Measurements from ENCODE around the gene TJP2.

TJP2 gene

DNA sequence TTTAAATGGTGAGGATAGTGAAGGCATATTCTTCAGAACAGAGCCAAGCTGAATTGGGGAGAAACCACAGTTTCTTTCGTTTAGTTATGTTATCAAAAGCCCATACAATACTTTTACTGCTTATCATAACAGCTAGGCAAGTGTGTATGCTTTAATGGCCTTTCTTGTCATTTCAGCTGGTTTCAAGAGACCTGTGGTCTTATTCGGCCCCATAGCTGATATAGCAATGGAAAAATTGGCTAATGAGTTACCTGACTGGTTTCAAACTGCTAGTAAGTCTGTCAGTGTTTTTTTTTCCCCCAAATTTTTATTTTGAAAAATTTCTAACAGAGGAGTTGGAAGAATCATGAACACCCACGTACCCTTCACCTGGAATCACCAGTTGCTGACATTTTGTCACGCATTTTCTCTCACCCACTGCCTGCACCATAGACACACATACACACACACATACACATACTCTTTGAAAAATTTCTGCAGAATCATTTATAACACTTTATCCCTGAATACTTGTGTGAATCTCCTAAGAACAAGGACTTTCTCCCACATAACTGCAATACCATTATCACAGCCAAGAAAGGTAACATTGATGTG, 63.7 kb downstream of the TJP2 start:
- DNase-seq = no peak

DNA sequence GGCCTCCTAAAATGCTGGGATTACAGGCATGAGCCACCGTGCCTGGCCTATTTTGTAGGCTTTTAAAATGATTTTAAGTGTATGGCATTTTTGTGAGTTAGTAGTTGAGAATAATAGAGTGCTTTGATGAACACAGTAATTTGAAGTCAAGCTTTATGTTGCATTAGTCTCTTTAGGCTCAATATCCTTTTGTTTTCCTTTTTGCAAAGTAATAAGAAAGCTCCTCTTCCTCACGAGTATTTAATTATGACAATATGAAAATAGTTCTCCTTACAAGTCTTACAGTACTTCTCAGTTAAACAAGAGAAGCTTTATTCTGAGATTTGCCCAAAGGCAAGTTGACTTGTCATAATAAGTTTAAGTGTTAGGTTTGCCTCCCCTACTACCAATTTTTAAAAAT, 69.0 kb downstream of the TJP2 start:
- DNase-seq = no peak

DNA sequence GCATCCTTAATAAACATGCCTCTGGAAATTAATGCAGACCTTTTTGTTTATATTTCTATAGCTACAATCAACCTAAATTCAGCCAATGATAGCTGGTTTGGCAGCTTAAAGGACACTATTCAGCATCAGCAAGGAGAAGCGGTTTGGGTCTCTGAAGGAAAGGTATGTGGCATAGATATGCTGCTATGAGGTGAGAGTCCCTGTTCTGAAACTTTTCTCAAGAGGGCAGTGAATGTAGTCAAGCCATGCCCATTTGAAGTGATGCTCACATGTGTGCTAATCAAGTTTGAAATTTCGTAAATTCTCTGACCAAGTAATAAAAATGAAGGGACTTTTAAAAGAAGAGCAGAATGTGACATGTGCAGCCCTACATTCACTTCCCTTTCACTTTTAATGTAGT, 72.6 kb downstream of the TJP2 start:
- DNase-seq = no peak

- DNase-seq = no peak
Measured at GRCh38 chr9:69248005-69248404, 73.9 kb downstream of the TJP2 start.

- DNase-seq = no peak
Measured at GRCh38 chr9:69249337-69249736, 75.3 kb downstream of the TJP2 start.

GRCh38 chr9:69250681-69251080, 76.6 kb downstream of the TJP2 start:
- no peak for DNase-seq

GRCh38 chr9:69252436-69252835, 78.4 kb downstream of the TJP2 start:
- DNase-seq = no peak

DNA sequence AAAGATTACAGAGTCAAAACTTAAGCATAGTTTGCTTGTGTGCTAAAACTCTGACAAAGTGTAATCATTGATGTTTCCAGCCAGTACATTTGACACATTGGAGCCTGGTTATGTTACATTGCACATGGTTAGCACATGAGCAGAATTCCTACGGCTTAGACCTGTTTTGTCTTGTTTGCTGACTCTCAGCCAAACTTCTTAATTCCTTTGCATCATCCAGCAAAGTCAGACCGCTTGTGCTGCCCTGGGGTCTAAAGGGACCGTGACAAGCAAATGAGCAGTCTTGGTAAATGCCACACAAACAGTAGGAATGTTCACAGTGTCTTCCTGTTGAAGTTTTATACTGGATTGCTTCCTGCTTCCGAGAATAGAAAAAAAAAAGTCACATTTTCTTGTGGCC, 79.0 kb downstream of the TJP2 start:
- no peak for DNase-seq

DNA sequence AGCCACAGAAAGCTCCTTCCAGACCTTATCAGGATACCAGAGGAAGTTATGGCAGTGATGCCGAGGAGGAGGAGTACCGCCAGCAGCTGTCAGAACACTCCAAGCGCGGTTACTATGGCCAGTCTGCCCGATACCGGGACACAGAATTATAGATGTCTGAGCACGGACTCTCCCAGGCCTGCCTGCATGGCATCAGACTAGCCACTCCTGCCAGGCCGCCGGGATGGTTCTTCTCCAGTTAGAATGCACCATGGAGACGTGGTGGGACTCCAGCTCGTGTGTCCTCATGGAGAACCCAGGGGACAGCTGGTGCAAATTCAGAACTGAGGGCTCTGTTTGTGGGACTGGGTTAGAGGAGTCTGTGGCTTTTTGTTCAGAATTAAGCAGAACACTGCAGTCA, 80.1 kb downstream of the TJP2 start:
- no peak for DNase-seq

- no peak for DNase-seq
Measured at GRCh38 chr9:69255591-69255990, 81.5 kb downstream of the TJP2 start.

DNA sequence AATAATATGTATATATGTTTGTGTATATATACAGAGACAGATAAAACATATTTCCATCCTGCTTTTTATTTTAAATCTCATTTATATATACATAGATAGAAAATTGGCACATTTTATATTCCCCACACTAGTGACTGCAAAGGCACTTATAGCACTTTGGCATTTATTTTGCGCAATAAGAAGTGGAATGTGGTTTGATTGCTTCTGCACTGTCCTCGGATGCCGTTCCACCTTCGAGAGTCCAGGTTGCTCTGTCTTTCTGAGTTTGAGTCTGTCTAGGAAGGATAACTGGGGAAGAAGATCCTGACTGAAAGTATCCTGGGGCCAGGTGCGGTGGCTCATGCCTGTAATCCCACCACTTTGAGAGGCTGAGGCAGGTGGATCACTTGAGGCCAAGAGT, 84.5 kb downstream of the TJP2 start:
- no peak for DNase-seq

DNA sequence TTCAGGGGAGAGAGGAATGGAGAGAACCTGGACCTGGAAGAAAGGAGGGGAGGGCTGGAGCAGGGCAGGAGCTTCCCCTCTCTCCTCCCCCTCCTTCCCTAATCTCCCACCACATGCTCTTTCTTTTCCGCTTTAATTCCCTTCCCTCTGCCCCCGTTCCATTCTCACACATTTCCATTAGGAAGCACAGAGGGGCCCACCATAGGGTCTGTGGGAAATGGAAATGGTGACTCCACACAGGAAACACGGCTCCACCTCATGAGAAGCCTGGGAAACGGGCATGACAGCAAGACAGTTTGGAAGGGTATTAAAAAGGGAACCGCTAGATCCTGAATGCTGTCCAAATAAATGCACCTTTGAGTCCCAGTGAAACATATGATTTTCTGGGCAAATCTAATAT, 86.1 kb downstream of the TJP2 start:
- no peak for DNase-seq

- DNase-seq = no peak
Measured at GRCh38 chr9:69261636-69262035, 87.6 kb downstream of the TJP2 start.

GRCh38 chr9:69264526-69264925, 90.4 kb downstream of the TJP2 start:
- no peak for DNase-seq

DNA sequence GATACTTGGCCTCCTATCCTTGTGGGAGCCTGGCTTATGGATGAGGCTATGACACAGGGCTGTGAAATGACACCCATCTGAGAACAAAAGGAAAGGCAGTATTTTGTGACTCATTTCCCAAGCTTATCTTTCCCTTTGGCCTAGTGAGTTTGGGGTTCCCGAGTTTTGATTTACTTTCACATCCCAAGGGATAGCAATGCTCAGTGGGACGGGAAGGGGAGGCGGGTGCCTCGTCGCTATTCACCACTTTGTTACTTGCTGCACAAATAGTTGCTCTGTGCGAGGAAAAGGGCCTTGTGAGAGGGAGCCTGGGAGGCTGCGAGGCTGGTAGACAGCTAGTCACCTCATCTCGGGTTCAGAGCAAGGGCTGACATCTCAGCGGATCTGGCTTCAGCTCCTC, 91.8 kb downstream of the TJP2 start:
- no peak for DNase-seq

- no peak for DNase-seq
Measured at GRCh38 chr9:69272212-69272611, 98.1 kb downstream of the TJP2 start.

DNA sequence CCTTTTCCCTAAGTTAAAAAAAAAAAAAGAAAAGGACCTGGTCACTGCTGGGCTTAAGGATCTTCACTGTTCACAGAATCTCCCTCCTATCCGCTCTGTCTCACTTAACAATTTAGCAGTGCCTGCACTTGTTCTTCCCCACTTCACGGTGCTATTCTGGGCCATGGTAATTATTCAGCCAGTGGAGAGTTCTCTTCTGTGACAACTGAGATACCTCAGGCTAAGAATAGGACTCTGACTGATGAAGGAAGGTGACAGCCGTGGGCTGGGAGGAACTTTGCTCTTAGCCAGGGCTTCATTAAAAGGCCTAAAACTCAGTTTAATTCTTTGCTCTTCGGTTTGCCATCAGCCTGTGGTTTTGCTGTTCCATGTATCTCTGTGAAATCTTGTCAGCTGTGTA, 99.1 kb downstream of the TJP2 start:
- no peak for DNase-seq

- DNase-seq = no peak
Measured at GRCh38 chr9:69276775-69277174, 102.7 kb downstream of the TJP2 start.

DNA sequence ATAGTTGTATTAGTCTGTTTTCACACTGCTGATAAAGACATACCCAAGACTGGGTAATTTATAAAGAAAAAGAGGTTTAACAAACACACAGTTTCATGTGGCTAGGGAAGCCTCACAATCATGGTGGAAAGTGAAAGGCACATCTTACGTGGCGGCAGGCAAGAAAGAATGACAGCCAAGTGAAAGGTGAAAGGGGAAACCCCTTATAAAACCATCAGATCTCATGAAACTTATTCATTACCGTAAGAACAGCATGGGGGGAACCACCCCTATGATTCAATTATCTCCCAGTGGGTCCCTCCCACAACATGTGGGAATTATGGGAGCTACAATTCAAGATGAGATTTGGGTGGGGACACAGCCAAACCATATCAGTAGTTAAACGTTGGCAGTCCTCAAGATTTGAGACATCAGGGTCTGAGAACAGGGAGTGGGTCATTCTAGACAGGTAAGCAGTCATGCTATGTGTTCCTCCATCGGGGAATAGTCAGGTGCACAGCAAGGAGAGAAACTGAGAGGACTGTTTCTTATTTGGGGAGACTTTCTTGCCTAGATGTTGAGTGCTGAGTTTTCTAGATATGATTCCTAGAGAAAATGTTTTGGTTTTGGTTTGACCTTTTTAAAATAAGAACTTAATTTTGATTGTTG, 105.1 kb downstream of the TJP2 start:
- no peak for DNase-seq

DNA sequence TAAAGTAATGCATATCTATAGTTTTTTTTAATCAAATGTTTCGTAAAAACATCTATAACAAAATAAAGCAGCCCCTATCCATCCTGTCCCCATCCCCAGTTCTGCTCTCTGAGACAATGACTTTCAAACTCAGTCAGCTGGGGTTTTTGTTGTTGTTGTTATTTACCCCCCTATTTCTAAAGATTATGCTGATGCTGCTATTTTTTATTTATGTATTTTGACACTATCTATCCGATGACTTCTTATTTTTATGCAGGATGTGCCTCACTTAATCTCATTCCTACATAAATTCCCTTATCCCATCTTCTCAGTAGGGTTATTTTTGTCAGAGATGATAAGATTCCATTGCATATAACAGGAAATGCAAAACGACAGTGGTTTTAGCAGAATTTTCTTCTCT, 105.7 kb downstream of the TJP2 start:
- no peak for DNase-seq

- no peak for DNase-seq
Measured at GRCh38 chr9:69283003-69283402, 108.9 kb downstream of the TJP2 start.

GRCh38 chr9:69292078-69292477, 118.0 kb downstream of the TJP2 start:
- DNase-seq = no peak

DNA sequence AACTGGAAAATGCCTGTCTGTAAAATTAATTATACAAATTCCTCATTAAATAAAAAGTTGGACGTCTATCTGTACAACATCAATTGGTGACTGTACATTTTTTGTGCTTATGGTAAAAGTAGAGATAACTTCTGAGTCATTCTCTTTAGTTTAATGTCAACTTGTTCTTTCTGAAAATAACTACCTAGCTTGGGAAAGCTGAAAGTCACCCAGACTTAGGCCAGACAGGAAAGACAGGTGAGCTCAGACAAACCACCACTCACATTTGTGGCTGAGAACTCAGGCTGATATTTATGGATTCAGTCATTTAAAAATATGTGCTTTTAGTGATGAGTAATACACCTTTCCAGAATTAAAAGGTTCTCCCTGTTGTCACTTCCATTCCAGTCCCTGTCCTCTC, 119.1 kb downstream of the TJP2 start:
- DNase-seq = no peak

DNA sequence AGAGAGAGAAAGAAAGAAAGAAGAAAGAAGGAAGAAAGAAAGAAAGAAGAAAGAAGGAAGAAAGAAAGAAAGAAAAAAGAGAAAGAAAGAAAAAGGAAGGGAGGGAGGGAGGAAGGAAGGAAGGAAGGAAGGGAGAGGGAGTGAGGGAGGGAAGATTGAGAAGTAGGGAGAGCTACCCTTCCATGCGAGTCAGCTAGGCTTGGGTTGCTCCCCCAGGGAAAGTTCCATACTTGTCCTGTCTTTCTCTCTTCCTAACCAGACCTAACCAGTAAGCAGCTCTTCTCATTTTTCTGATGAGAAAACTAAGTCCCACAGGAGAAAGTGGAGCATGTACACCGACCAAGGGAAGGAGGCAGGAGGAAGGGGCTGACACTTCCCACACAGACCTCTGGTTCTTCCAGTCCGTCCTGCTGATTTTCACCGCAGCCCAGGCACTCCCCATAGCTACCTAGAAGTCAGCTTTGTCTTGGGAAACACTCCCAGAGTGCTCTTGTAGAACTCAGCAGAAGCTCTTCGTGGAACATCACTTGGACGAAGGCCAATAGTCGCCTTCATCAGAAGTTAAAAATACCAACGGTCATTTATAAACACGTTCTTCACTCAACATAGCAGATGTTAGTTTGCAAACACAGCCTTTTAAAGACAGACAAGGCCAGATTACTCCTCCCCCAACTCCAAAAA, 121.9 kb downstream of the TJP2 start:
- DNase-seq = no peak
